ENCODE measurements around the gene SNX14.

SNX14 gene

GRCh38 chr6:85498596-85499258 lies 94.9 kb downstream of the SNX14 start:
- peaks cover 4% of the 10 kb centered on the region for H3K36me3 ChIP-seq (ENCODE audit: control insufficient read depth, insufficient read depth, low read length)
- H3K4me3 ChIP-seq (ENCODE audit: extremely low read depth, insufficient read depth, low read length, poor library complexity, severe bottlenecking), result no peak overlapping the region
- 100% methylated on average over 1 of the region's 2 CpGs for WGBS, 2 experiments (ENCODE audit: insufficient coverage in 2 of 2)

GRCh38 chr6:85496856-85497255 lies 96.8 kb downstream of the SNX14 start:
- H3K27ac ChIP-seq (ENCODE audit: low read depth, low read length, severe bottlenecking), result no peak overlapping the region
- H3K9me3 ChIP-seq (ENCODE audit: control insufficient read depth, low read length), result peaks cover 10% of the 10 kb centered on the region
- H3K4me3 ChIP-seq (ENCODE audit: extremely low read depth, insufficient read depth, low read length, poor library complexity, severe bottlenecking), result no peak overlapping the region
- H3K36me3 ChIP-seq (ENCODE audit: control insufficient read depth, insufficient read depth, low read length), result peaks cover 4% of the 10 kb centered on the region
- 93 to 98% methylated on average over 5 of the region's 5 CpGs for WGBS, 2 experiments (ENCODE audit: insufficient coverage in 2 of 2)
- H3K4me1 ChIP-seq (ENCODE audit: control insufficient read depth, insufficient read depth, low read length, poor library complexity, severe bottlenecking), result no peaks in the 10 kb centered on the region

More at GRCh38 chr6:85498596-85499258, 94.9 kb downstream of the SNX14 start:
- Histone ChIP-seq H3K9me3 (ENCODE audit: control insufficient read depth, low read length) (peaks cover 10% of the 10 kb centered on the region), H3K27ac (ENCODE audit: low read depth, low read length, severe bottlenecking) (no peak overlapping the region), H3K4me1 (ENCODE audit: control insufficient read depth, insufficient read depth, low read length, poor library complexity, severe bottlenecking) (no peaks in the 10 kb centered on the region)

- Histone ChIP-seq H3K4me1 (ENCODE audit: control insufficient read depth, insufficient read depth, low read length, poor library complexity, severe bottlenecking) (no peaks in the 10 kb centered on the region), H3K27ac (ENCODE audit: low read depth, low read length, severe bottlenecking) (no peak overlapping the region), H3K4me3 (ENCODE audit: extremely low read depth, insufficient read depth, low read length, poor library complexity, severe bottlenecking) (no peak overlapping the region), H3K36me3 (ENCODE audit: control insufficient read depth, insufficient read depth, low read length) (peaks cover 4% of the 10 kb centered on the region), H3K9me3 (ENCODE audit: control insufficient read depth, low read length) (peaks cover 10% of the 10 kb centered on the region)
- WGBS, 2 experiments (ENCODE audit: insufficient coverage in 2 of 2), result 93 to 100% methylated on average over 1 to 4 of the region's 8 CpGs
Measured at GRCh38 chr6:85496009-85496579, 97.6 kb downstream of the SNX14 start.

GRCh38 chr6:85494547-85495536 lies 98.8 kb downstream of the SNX14 start:
- Histone ChIP-seq H3K9me3 (ENCODE audit: control insufficient read depth, low read length) (peaks cover 10% of the 10 kb centered on the region), H3K36me3 (ENCODE audit: control insufficient read depth, insufficient read depth, low read length) (peaks cover 4% of the 10 kb centered on the region), H3K4me1 (ENCODE audit: control insufficient read depth, insufficient read depth, low read length, poor library complexity, severe bottlenecking) (peaks cover 3% of the 10 kb centered on the region), H3K27ac (ENCODE audit: low read depth, low read length, severe bottlenecking) (no peak overlapping the region), H3K4me3 (ENCODE audit: extremely low read depth, insufficient read depth, low read length, poor library complexity, severe bottlenecking) (no peak overlapping the region)
- WGBS, 2 experiments (ENCODE audit: insufficient coverage in 2 of 2), result 80 to 89% methylated on average over 1 to 2 of the region's 5 CpGs

GRCh38 chr6:85493389-85493788 lies 100.3 kb downstream of the SNX14 start:
- H3K4me3 ChIP-seq (ENCODE audit: extremely low read depth, insufficient read depth, low read length, poor library complexity, severe bottlenecking), result no peak overlapping the region
- H3K4me1 ChIP-seq (ENCODE audit: control insufficient read depth, insufficient read depth, low read length, poor library complexity, severe bottlenecking), result peaks cover 3% of the 10 kb centered on the region
- peaks cover 9% of the 10 kb centered on the region for H3K9me3 ChIP-seq (ENCODE audit: control insufficient read depth, low read length)
- WGBS, 2 experiments (ENCODE audit: insufficient coverage in 2 of 2), result 83% methylated on average over 1 of the region's 1 CpG; no CpG with 5 or more reads in 1 of the 2 experiments
- H3K27ac ChIP-seq (ENCODE audit: low read depth, low read length, severe bottlenecking), result no peak overlapping the region
- peaks cover 4% of the 10 kb centered on the region for H3K36me3 ChIP-seq (ENCODE audit: control insufficient read depth, insufficient read depth, low read length)

- no peaks in the 10 kb centered on the region for H3K36me3 ChIP-seq (ENCODE audit: control insufficient read depth, insufficient read depth, low read length)
- WGBS, 2 experiments (ENCODE audit: insufficient coverage in 2 of 2), result 96 to 100% methylated on average over 5 of the region's 6 CpGs
- peaks cover 3% of the 10 kb centered on the region for H3K4me1 ChIP-seq (ENCODE audit: control insufficient read depth, insufficient read depth, low read length, poor library complexity, severe bottlenecking)
- no peak overlapping the region for H3K27ac ChIP-seq (ENCODE audit: low read depth, low read length, severe bottlenecking)
- H3K9me3 ChIP-seq (ENCODE audit: control insufficient read depth, low read length), result no peaks in the 10 kb centered on the region
- H3K4me3 ChIP-seq (ENCODE audit: extremely low read depth, insufficient read depth, low read length, poor library complexity, severe bottlenecking), result no peak overlapping the region
Measured at GRCh38 chr6:85490516-85491248, 103.0 kb downstream of the SNX14 start.

GRCh38 chr6:85484948-85485347 lies 108.7 kb downstream of the SNX14 start:
- Histone ChIP-seq H3K9me3 (ENCODE audit: control insufficient read depth, low read length) (no peaks in the 10 kb centered on the region), H3K4me3 (ENCODE audit: extremely low read depth, insufficient read depth, low read length, poor library complexity, severe bottlenecking) (no peak overlapping the region), H3K27ac (ENCODE audit: low read depth, low read length, severe bottlenecking) (no peak overlapping the region), H3K4me1 (ENCODE audit: control insufficient read depth, insufficient read depth, low read length, poor library complexity, severe bottlenecking) (peaks cover 3% of the 10 kb centered on the region), H3K36me3 (ENCODE audit: control insufficient read depth, insufficient read depth, low read length) (no peaks in the 10 kb centered on the region)
- 98% methylated on average over 5 of the region's 5 CpGs for WGBS, 2 experiments (ENCODE audit: insufficient coverage in 2 of 2)

- Histone ChIP-seq H3K4me1 (ENCODE audit: control insufficient read depth, insufficient read depth, low read length, poor library complexity, severe bottlenecking) (peaks cover 3% of the 10 kb centered on the region), H3K9me3 (ENCODE audit: control insufficient read depth, low read length) (no peaks in the 10 kb centered on the region), H3K36me3 (ENCODE audit: control insufficient read depth, insufficient read depth, low read length) (no peaks in the 10 kb centered on the region), H3K27ac (ENCODE audit: low read depth, low read length, severe bottlenecking) (no peak overlapping the region), H3K4me3 (ENCODE audit: extremely low read depth, insufficient read depth, low read length, poor library complexity, severe bottlenecking) (no peak overlapping the region)
- WGBS, 2 experiments (ENCODE audit: insufficient coverage in 2 of 2), result 80 to 89% methylated on average over 3 to 4 of the region's 4 CpGs
Measured at GRCh38 chr6:85483846-85484245, 109.8 kb downstream of the SNX14 start.

GRCh38 chr6:85482905-85483700 lies 110.6 kb downstream of the SNX14 start:
- Histone ChIP-seq H3K27ac (ENCODE audit: low read depth, low read length, severe bottlenecking) (no peak overlapping the region), H3K36me3 (ENCODE audit: control insufficient read depth, insufficient read depth, low read length) (no peaks in the 10 kb centered on the region), H3K4me1 (ENCODE audit: control insufficient read depth, insufficient read depth, low read length, poor library complexity, severe bottlenecking) (peaks cover 3% of the 10 kb centered on the region), H3K4me3 (ENCODE audit: extremely low read depth, insufficient read depth, low read length, poor library complexity, severe bottlenecking) (no peak overlapping the region), H3K9me3 (ENCODE audit: control insufficient read depth, low read length) (no peaks in the 10 kb centered on the region)
- WGBS, 2 experiments (ENCODE audit: insufficient coverage in 2 of 2), result 25 to 31% methylated on average over 8 of the region's 10 CpGs

Data from mesodermal cell (in vitro differentiated cells).